OCI-LY7 (cell line): ENCODE data around the gene METTL23.

Experiments
- EZH2phosphoT487 ChIP-seq: fragments of 200-600 bp; sonication (generic); IDR thresholded peaks from 2 replicates; pipeline ENCODE4 v1.6.1; 2018; ENCODE audit warnings: low read depth, borderline replicate concordance, mild to moderate bottlenecking, mixed run types, antibody characterized with exemption, low read length, moderate library complexity, mixed read lengths
- TF ChIP-seq, protein P1 (sequence below): fragments of 200-600 bp; sonication (generic); conservative IDR thresholded peaks from 2 replicates; pipeline ENCODE4 v1.5.1; 2014; ENCODE audit warnings: mild to moderate bottlenecking, antibody characterized with exemption, low read length, moderate library complexity, mixed read lengths

DNA sequence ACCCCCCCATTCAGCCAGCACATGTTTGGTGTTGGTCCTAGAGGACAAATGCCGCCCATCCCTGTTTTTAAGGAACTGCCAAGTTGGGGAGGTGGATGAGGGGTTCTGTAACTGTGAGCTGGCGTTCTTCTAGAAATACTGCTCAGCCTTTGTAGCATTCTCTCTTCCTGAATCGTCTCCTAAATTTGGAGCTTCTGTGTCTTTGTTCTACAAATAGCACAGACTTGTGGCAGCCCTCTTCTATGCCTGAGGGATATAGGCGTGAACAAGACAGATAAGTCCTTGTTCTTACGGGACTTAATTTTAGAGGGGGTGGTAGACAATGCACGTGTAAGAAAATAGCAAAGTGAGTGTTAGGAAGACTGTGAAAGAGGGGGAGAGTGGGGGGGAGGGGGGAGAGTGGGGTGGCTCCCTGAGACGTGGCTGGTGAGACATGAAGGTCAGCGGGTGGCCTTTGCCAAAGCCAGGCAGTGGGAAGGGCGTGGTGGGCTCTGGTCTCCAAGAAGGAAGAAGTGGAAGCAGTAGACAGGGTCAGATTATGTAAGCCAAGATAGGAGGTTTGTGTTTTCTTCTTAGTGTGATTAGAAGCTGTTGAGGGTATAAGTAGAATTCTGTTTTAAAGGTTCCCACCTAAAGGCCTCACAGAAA lies 21.2 kb downstream of the METTL23 start:
- TF ChIP-seq, protein P1, sequence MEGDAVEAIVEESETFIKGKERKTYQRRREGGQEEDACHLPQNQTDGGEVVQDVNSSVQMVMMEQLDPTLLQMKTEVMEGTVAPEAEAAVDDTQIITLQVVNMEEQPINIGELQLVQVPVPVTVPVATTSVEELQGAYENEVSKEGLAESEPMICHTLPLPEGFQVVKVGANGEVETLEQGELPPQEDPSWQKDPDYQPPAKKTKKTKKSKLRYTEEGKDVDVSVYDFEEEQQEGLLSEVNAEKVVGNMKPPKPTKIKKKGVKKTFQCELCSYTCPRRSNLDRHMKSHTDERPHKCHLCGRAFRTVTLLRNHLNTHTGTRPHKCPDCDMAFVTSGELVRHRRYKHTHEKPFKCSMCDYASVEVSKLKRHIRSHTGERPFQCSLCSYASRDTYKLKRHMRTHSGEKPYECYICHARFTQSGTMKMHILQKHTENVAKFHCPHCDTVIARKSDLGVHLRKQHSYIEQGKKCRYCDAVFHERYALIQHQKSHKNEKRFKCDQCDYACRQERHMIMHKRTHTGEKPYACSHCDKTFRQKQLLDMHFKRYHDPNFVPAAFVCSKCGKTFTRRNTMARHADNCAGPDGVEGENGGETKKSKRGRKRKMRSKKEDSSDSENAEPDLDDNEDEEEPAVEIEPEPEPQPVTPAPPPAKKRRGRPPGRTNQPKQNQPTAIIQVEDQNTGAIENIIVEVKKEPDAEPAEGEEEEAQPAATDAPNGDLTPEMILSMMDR = no peak
- TF ChIP-seq EZH2phosphoT487 = no peak
